HG03060 (cell line): Measurements from ENCODE around the gene IPPK.
"Not testable (repeated sequence)": the region's sequence is repeated elsewhere in the genome, so short reads cannot be mapped to it uniquely, and the experiment has no call there.

Source experiments
- ATAC-seq: cut with Tn5 transposase; IDR thresholded peaks from one replicate; pipeline ENCODE4 v1.9.1; 2021; ENCODE audit warnings: low read depth, moderate number of reproducible peaks; ENCODE audit not compliant: unreplicated experiment

The IPPK gene

GRCh38 chr9:92639791-92640271 is 30.1 kb downstream of the IPPK start:
- ATAC-seq = no peak

GRCh38 chr9:92639124-92639523 is 30.8 kb downstream of the IPPK start:
- no peak for ATAC-seq

- no peak for ATAC-seq
Measured at GRCh38 chr9:92638621-92639101, 31.3 kb downstream of the IPPK start.

- no peak for ATAC-seq
Measured at GRCh38 chr9:92637886-92638620, 31.9 kb downstream of the IPPK start.

- ATAC-seq = no peak
Measured at GRCh38 chr9:92637326-92637725, 32.6 kb downstream of the IPPK start.

- ATAC-seq = no peak
Measured at GRCh38 chr9:92636627-92637026, 33.3 kb downstream of the IPPK start.

- no peak for ATAC-seq
Measured at GRCh38 chr9:92635760-92636159, 34.2 kb downstream of the IPPK start.

- no peak for ATAC-seq
Measured at GRCh38 chr9:92634712-92635605, 35.0 kb downstream of the IPPK start.

- no peak for ATAC-seq
Measured at GRCh38 chr9:92633614-92634278, 36.2 kb downstream of the IPPK start.

GRCh38 chr9:92632641-92633040 is 37.3 kb downstream of the IPPK start:
- ATAC-seq = no peak

GRCh38 chr9:92631452-92632343 is 38.2 kb downstream of the IPPK start:
- ATAC-seq = no peak

GRCh38 chr9:92627651-92628050 is 42.3 kb downstream of the IPPK start:
- ATAC-seq = no peak

GRCh38 chr9:92626484-92626883 is 43.4 kb downstream of the IPPK start:
- no peak for ATAC-seq

- ATAC-seq = not testable (repeated sequence)
Measured at GRCh38 chr9:92623936-92624335, 46.0 kb downstream of the IPPK start.

- ATAC-seq = no peak
Measured at GRCh38 chr9:92620845-92621244, 49.1 kb downstream of the IPPK start.

GRCh38 chr9:92619601-92620300 is 50.2 kb downstream of the IPPK start:
- ATAC-seq = no peak

GRCh38 chr9:92618633-92619225 is 51.2 kb downstream of the IPPK start:
- no peak for ATAC-seq

GRCh38 chr9:92617951-92618510 is 51.9 kb downstream of the IPPK start:
- ATAC-seq = no peak
